Measurements from ENCODE around the gene FSTL5.

DNA sequence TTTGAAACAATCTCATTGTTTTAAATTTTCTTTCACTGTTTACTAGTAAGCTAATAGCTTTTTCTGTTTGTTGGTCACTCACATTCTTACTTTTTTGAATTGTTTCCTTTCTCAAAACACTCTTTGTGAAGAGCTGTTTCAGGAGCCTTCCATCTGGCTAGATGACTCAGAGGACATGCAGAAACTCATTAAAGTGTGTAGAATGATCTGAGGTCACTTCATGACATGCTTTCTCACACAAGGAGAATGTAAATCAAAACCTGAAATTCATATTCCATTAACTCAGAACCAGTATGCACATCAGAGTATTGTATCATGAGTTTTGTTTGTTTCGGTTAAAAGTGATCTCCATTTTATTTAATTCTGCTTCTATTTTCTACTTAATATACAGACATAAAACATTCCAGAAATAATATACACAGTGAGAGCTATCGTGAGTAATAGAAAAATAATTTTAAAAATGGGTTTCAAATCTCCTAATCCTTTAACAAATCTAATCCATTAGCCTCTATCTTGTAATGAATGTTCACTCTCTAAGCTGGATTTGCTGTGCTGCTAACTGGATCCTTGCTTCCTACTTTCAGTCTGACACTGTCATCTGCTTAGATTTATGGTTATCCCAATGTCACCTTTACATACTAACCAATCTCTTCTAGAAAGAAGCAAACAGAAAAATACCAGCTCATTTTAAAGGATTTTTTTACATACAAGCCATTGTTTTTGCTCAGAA, 449.6 kb downstream of the FSTL5 start:
- no peak for TF ChIP-seq POLR2A (IDR thresholded peaks at IDR 0.05)
- TF ChIP-seq, protein P1, sequence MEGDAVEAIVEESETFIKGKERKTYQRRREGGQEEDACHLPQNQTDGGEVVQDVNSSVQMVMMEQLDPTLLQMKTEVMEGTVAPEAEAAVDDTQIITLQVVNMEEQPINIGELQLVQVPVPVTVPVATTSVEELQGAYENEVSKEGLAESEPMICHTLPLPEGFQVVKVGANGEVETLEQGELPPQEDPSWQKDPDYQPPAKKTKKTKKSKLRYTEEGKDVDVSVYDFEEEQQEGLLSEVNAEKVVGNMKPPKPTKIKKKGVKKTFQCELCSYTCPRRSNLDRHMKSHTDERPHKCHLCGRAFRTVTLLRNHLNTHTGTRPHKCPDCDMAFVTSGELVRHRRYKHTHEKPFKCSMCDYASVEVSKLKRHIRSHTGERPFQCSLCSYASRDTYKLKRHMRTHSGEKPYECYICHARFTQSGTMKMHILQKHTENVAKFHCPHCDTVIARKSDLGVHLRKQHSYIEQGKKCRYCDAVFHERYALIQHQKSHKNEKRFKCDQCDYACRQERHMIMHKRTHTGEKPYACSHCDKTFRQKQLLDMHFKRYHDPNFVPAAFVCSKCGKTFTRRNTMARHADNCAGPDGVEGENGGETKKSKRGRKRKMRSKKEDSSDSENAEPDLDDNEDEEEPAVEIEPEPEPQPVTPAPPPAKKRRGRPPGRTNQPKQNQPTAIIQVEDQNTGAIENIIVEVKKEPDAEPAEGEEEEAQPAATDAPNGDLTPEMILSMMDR (IDR thresholded peaks at IDR 0.05 in 4 of 5, conservative IDR thresholded peaks at IDR 0.05 in 1 of 5) = no peak
